ENCODE measurements around the gene ERCC2. TPM values are rescaled to one million over a fixed set of nuclear protein-coding genes. Genes with fewer than 3 reads are reported as not detected.
A peak's percentile ranks its signal among the peaks of the same experiment; 100 is the strongest.

The ERCC2 gene
- total RNA-seq, 2 experiments from 2014 or later, result 27.5 to 30.4 TPM

- no peak overlapping the region for H3K27ac Mint-ChIP-seq
- H3K36me3 Mint-ChIP-seq (ENCODE audit: low read depth), result peaks cover 15% of the 10 kb centered on the region
- no peaks in the 10 kb centered on the region for H3K9me3 Mint-ChIP-seq (ENCODE audit: low read depth)
- ChIA-PET POLR2A (no interaction called here), CTCF (no interaction called here)
- H3K27me3 Mint-ChIP-seq, result no peaks in the 10 kb centered on the region
- peak; percentile 30 for ATAC-seq
- no peak for DNase-seq
- intact Hi-C loops (cut with DNase I, micrococcal nuclease), result no loop called here
- no peaks in the 10 kb centered on the region for H3K4me1 Mint-ChIP-seq
- no peak overlapping the region for H3K4me3 Mint-ChIP-seq
These were observed 17.2 kb downstream of the ERCC2 start for GRCh38 chr19:45352914-45353796.

GRCh38 chr19:45352471-45352870 lies 17.9 kb downstream of the ERCC2 start:
- intact Hi-C loops (cut with DNase I, micrococcal nuclease), result no loop called here
- ATAC-seq (no peak), DNase-seq (no peak)
- peaks cover 15% of the 10 kb centered on the region for H3K36me3 Mint-ChIP-seq (ENCODE audit: low read depth)
- no peaks in the 10 kb centered on the region for H3K9me3 Mint-ChIP-seq (ENCODE audit: low read depth)
- CTCF ChIA-PET, result no interaction called here
- no peak overlapping the region for H3K4me3 Mint-ChIP-seq
- POLR2A ChIA-PET, result no interaction called here
- H3K4me1 Mint-ChIP-seq, result no peaks in the 10 kb centered on the region
- H3K27me3 Mint-ChIP-seq, result no peaks in the 10 kb centered on the region
- no peak overlapping the region for H3K27ac Mint-ChIP-seq

GRCh38 chr19:45352062-45352461 lies 18.3 kb downstream of the ERCC2 start:
- no peak for ATAC-seq
- CTCF ChIA-PET, result no interaction called here
- Mint-ChIP-seq H3K4me3 (no peak overlapping the region), H3K36me3 (ENCODE audit: low read depth) (peaks cover 12% of the 10 kb centered on the region), H3K27me3 (no peaks in the 10 kb centered on the region), H3K27ac (no peak overlapping the region), H3K9me3 (ENCODE audit: low read depth) (no peaks in the 10 kb centered on the region), H3K4me1 (no peaks in the 10 kb centered on the region)
- DNase-seq, result no peak
- intact Hi-C loops (cut with DNase I, micrococcal nuclease), result no loop called here
- POLR2A ChIA-PET, result no interaction called here

GRCh38 chr19:45351401-45351952 lies 18.9 kb downstream of the ERCC2 start:
- H3K27me3 Mint-ChIP-seq, result no peaks in the 10 kb centered on the region
- H3K4me1 Mint-ChIP-seq, result no peaks in the 10 kb centered on the region
- no peak for ATAC-seq
- no peak overlapping the region for H3K4me3 Mint-ChIP-seq
- POLR2A ChIA-PET, result no interaction called here
- H3K27ac Mint-ChIP-seq, result no peak overlapping the region
- H3K36me3 Mint-ChIP-seq (ENCODE audit: low read depth), result peaks cover 12% of the 10 kb centered on the region
- DNase-seq, result no peak
- CTCF ChIA-PET, result no interaction called here
- H3K9me3 Mint-ChIP-seq (ENCODE audit: low read depth), result no peaks in the 10 kb centered on the region
- intact Hi-C loops (cut with DNase I, micrococcal nuclease), result no loop called here

- Mint-ChIP-seq H3K27me3 (no peaks in the 10 kb centered on the region), H3K27ac (no peak overlapping the region)
These were observed 19.8 kb downstream of the ERCC2 start for GRCh38 chr19:45350477-45351058.

GRCh38 chr19:45349430-45349941 lies 20.9 kb downstream of the ERCC2 start:
- H3K36me3 Mint-ChIP-seq (ENCODE audit: low read depth), result peaks cover 6% of the 10 kb centered on the region
- intact Hi-C loops (cut with DNase I, micrococcal nuclease), result no loop called here
- POLR2A ChIA-PET, result no interaction called here

More at GRCh38 chr19:45350477-45351058, 19.8 kb downstream of the ERCC2 start:
- H3K9me3 Mint-ChIP-seq (ENCODE audit: low read depth), result no peaks in the 10 kb centered on the region
- ChIA-PET POLR2A (no interaction called here), CTCF (interaction anchor here (1.7 kb wide), 1 partner anchor 12 kb away, joined by 5 read pairs; no protein-coding TSS in a partner anchor)
- DNase-seq (no peak), ATAC-seq (no peak)
- peaks cover 12% of the 10 kb centered on the region for H3K36me3 Mint-ChIP-seq (ENCODE audit: low read depth)
- intact Hi-C loops (cut with DNase I, micrococcal nuclease), result no loop called here
- no peaks in the 10 kb centered on the region for H3K4me1 Mint-ChIP-seq
- H3K4me3 Mint-ChIP-seq, result no peak overlapping the region

GRCh38 chr19:45349126-45349415 lies 21.3 kb downstream of the ERCC2 start:
- ChIA-PET POLR2A (no interaction called here), CTCF (interaction anchor here (1.7 kb wide), 1 partner anchor 10 kb away, joined by 5 read pairs; no protein-coding TSS in a partner anchor)
- Mint-ChIP-seq H3K27ac (no peak overlapping the region), H3K36me3 (ENCODE audit: low read depth) (peaks cover 5% of the 10 kb centered on the region), H3K4me3 (no peak overlapping the region), H3K4me1 (no peaks in the 10 kb centered on the region), H3K27me3 (peaks cover 5% of the 10 kb centered on the region), H3K9me3 (ENCODE audit: low read depth) (no peaks in the 10 kb centered on the region)
- ATAC-seq, result no peak
- DNase-seq, result no peak
- intact Hi-C loops (cut with DNase I, micrococcal nuclease), result no loop called here

More at GRCh38 chr19:45349430-45349941, 20.9 kb downstream of the ERCC2 start:
- Mint-ChIP-seq H3K27ac (no peak overlapping the region), H3K4me3 (no peak overlapping the region), H3K27me3 (peaks cover 3% of the 10 kb centered on the region), H3K4me1 (no peaks in the 10 kb centered on the region), H3K9me3 (ENCODE audit: low read depth) (no peaks in the 10 kb centered on the region)
- ATAC-seq (no peak), DNase-seq (no peak)
- CTCF ChIA-PET, result interaction anchor here (1.7 kb wide), 1 partner anchor 11 kb away, joined by 5 read pairs; no protein-coding TSS in a partner anchor

GRCh38 chr19:45348367-45349125 lies 21.8 kb downstream of the ERCC2 start:
- CTCF ChIA-PET, result no interaction called here

GRCh38 chr19:45347570-45348366 lies 22.6 kb downstream of the ERCC2 start:
- ChIA-PET POLR2A (no interaction called here), CTCF (no interaction called here)
- DNase-seq (no peak), ATAC-seq (no peak)
- intact Hi-C loops (cut with DNase I, micrococcal nuclease), result no loop called here
- Mint-ChIP-seq H3K4me3 (no peak overlapping the region), H3K27me3 (peaks cover 8% of the 10 kb centered on the region), H3K9me3 (ENCODE audit: low read depth) (no peaks in the 10 kb centered on the region), H3K27ac (no peak overlapping the region), H3K4me1 (no peaks in the 10 kb centered on the region), H3K36me3 (ENCODE audit: low read depth) (peaks cover 5% of the 10 kb centered on the region)

More at GRCh38 chr19:45348367-45349125, 21.8 kb downstream of the ERCC2 start:
- ATAC-seq (no peak), DNase-seq (no peak)
- intact Hi-C loops (cut with DNase I, micrococcal nuclease), result no loop called here
- POLR2A ChIA-PET, result no interaction called here
- H3K27me3 Mint-ChIP-seq, result peaks cover 7% of the 10 kb centered on the region
- H3K9me3 Mint-ChIP-seq (ENCODE audit: low read depth), result no peaks in the 10 kb centered on the region
- H3K4me1 Mint-ChIP-seq, result no peaks in the 10 kb centered on the region
- H3K36me3 Mint-ChIP-seq (ENCODE audit: low read depth), result peaks cover 5% of the 10 kb centered on the region
- no peak overlapping the region for H3K27ac Mint-ChIP-seq
- H3K4me3 Mint-ChIP-seq, result no peak overlapping the region

- H3K4me1 Mint-ChIP-seq, result no peaks in the 10 kb centered on the region
- POLR2A ChIA-PET, result interaction anchor here (0.6 kb wide), 1 partner anchor 585 kb away, joined by 5 read pairs; no protein-coding TSS in a partner anchor
- no peak for ATAC-seq
- no peak overlapping the region for H3K4me3 Mint-ChIP-seq
- H3K27ac Mint-ChIP-seq, result no peak overlapping the region
- H3K36me3 Mint-ChIP-seq (ENCODE audit: low read depth), result peaks cover 2% of the 10 kb centered on the region
- DNase-seq, result no peak
- peaks cover 8% of the 10 kb centered on the region for H3K27me3 Mint-ChIP-seq
- intact Hi-C loops (cut with DNase I, micrococcal nuclease), result no loop called here
- no peaks in the 10 kb centered on the region for H3K9me3 Mint-ChIP-seq (ENCODE audit: low read depth)
- CTCF ChIA-PET, result no interaction called here
These were observed 23.9 kb downstream of the ERCC2 start for GRCh38 chr19:45346449-45346848.

GRCh38 chr19:45345506-45345860 lies 24.9 kb downstream of the ERCC2 start:
- Mint-ChIP-seq H3K4me3 (no peak overlapping the region), H3K27ac (no peak overlapping the region), H3K27me3 (peaks cover 8% of the 10 kb centered on the region), H3K4me1 (no peaks in the 10 kb centered on the region), H3K9me3 (ENCODE audit: low read depth) (no peaks in the 10 kb centered on the region), H3K36me3 (ENCODE audit: low read depth) (peaks cover 2% of the 10 kb centered on the region)
- intact Hi-C loops (cut with DNase I, micrococcal nuclease), result no loop called here
- ATAC-seq (no peak), DNase-seq (no peak)
- ChIA-PET POLR2A (interaction anchor here (0.6 kb wide), 1 partner anchor 236 kb away, joined by 3 read pairs; no protein-coding TSS in a partner anchor), CTCF (no interaction called here)

Data from activated CD4-positive, alpha-beta T cell treated with anti-CD3 and anti-CD28 coated beads for 36 hours (primary cell).